IMR-90 (cell line): Measurements from ENCODE around the gene HPSE. TPM values are rescaled to one million over a fixed set of nuclear protein-coding genes. Genes with fewer than 3 reads are reported as not detected.
A peak's percentile ranks its signal among the peaks of the same experiment; 100 is the strongest.
"Not testable (repeated sequence)": the region's sequence is repeated elsewhere in the genome, so short reads cannot be mapped to it uniquely, and the experiment has no call there.

Experiments used
- ATAC-seq: fragments of 200-7000 bp; cut with Tn5 transposase; 2 replicates; pipeline ENCODE4 v1.9.1; 2020; ENCODE audit warnings: low read depth, mild to moderate bottlenecking, moderate library complexity
- BruUV-seq: library from RNA; stranded (reverse); fragments of 400-500 nt; replicated peaks from 2 replicates; lab custom pipeline; 2021; lab: Mats Ljungman, UMichigan
- CTCF ChIA-PET: fragments of 300-600 bp; formaldehyde crosslinking; extraction: SDS; loops from one replicate; lab custom pipeline; 2021; ENCODE audit warnings: antibody characterized with exemption; lab: Yijun Ruan, JAX
- POLR2A ChIA-PET: fragments of 300-600 bp; sonication (Branson Sonifier 250); formaldehyde crosslinking; loops from one replicate; lab custom pipeline; 2022; ENCODE audit warnings: antibody characterized with exemption; ENCODE audit not compliant: unreplicated experiment; lab: Charles Lee
- DNase-seq: peaks from one replicate; pipeline ENCODE4 v3.0.0; 2013
- H2AFZ ChIP-seq: replicated peaks from 2 replicates; pipeline ENCODE3; 2013; ENCODE audit warnings: low read length, mild to moderate bottlenecking; ENCODE audit not compliant: poor library complexity
- H2AK5ac ChIP-seq: 2 replicates; pipeline ENCODE4 v1.6.1; 2013; ENCODE audit warnings: low read depth, low read length, inconsistent platforms
- H2AK9ac ChIP-seq: replicated peaks from 2 replicates; pipeline ENCODE3; 2013; ENCODE audit warnings: mild to moderate bottlenecking, low read depth, low read length, moderate library complexity; ENCODE audit not compliant: poor library complexity
- H2BK120ac ChIP-seq: 2 replicates; pipeline ENCODE4 v1.6.1; 2013; ENCODE audit warnings: low read depth, low read length, inconsistent platforms
- H2BK15ac ChIP-seq: 3 replicates; pipeline ENCODE4 v1.6.1; 2013; ENCODE audit warnings: low read depth, low read length, inconsistent platforms
- H2BK20ac ChIP-seq: 2 replicates; pipeline ENCODE4 v1.6.1; 2013; ENCODE audit warnings: low read depth, mild to moderate bottlenecking, inconsistent platforms, low read length, moderate library complexity
- H2BK5ac ChIP-seq: 2 replicates; pipeline ENCODE4 v1.6.1; 2013; ENCODE audit warnings: mild to moderate bottlenecking, low read depth, low read length, inconsistent platforms; ENCODE audit not compliant: poor library complexity, severe bottlenecking
- H3K14ac ChIP-seq: replicated peaks from 2 replicates; pipeline ENCODE4 v1.6.1; 2013; ENCODE audit warnings: low read depth, low read length, inconsistent platforms
- H3K18ac ChIP-seq: 2 replicates; pipeline ENCODE4 v1.6.1; 2013; ENCODE audit warnings: low read depth, low read length, control low read depth
- H3K23ac ChIP-seq: 2 replicates; pipeline ENCODE4 v1.6.1; 2013; ENCODE audit warnings: low read depth, low read length, inconsistent platforms
- H3K27ac ChIP-seq: 2 replicates; pipeline ENCODE4 v1.5.1; 2013; ENCODE audit warnings: mild to moderate bottlenecking, control low read depth, low read length; ENCODE audit not compliant: insufficient read depth
- H3K27me3 ChIP-seq: 2 replicates; pipeline ENCODE4 v1.6.1; 2013; ENCODE audit warnings: low read length; ENCODE audit not compliant: control insufficient read depth, insufficient read depth
- H3K36me3 ChIP-seq: 2 replicates; pipeline ENCODE4 v1.6.1; 2013; ENCODE audit warnings: low read length, mixed read lengths; ENCODE audit not compliant: control insufficient read depth, insufficient read depth
- H3K4ac ChIP-seq: 2 replicates; pipeline ENCODE4 v1.6.1; 2013; ENCODE audit warnings: low read depth, low read length, inconsistent platforms
- H3K4me1 ChIP-seq: 2 replicates; pipeline ENCODE4 v1.6.1; 2013; ENCODE audit warnings: low read length, mixed read lengths; ENCODE audit not compliant: control insufficient read depth, insufficient read depth
- H3K4me2 ChIP-seq: 2 replicates; pipeline ENCODE4 v1.6.1; 2013; ENCODE audit warnings: low read depth, mild to moderate bottlenecking, control low read depth, low read length, moderate library complexity
- H3K4me3 ChIP-seq: 2 replicates; pipeline ENCODE4 v1.5.1; 2013; ENCODE audit warnings: low read depth, mild to moderate bottlenecking, control low read depth, low read length, moderate library complexity; ENCODE audit not compliant: insufficient read depth
- H3K56ac ChIP-seq: 2 replicates; pipeline ENCODE4 v1.6.1; 2013; ENCODE audit warnings: low read length, inconsistent platforms; ENCODE audit not compliant: insufficient read depth; ENCODE audit errors: extremely low read depth
- H3K79me1 ChIP-seq, 2 experiments: 2 replicates each; pipeline ENCODE4 v1.6.1; 2013; ENCODE audit warnings: low read length in 2 of 2, inconsistent platforms in 1 of 2, low read depth in 1 of 2
- H3K9ac ChIP-seq: 2 replicates; pipeline ENCODE4 v1.6.1; 2013; ENCODE audit warnings: low read depth, low read length, control low read depth
- H3K9me1 ChIP-seq: 2 replicates; pipeline ENCODE4 v1.6.1; 2013; ENCODE audit warnings: low read length, inconsistent platforms; ENCODE audit not compliant: insufficient read depth
- H3K9me3 ChIP-seq: 2 replicates; pipeline ENCODE4 v1.6.1; 2013; ENCODE audit warnings: low read length; ENCODE audit not compliant: control insufficient read depth, insufficient read depth
- H4K20me1 ChIP-seq: 2 replicates; pipeline ENCODE4 v1.6.1; 2013; ENCODE audit warnings: low read length, inconsistent platforms; ENCODE audit not compliant: insufficient read depth
- H4K5ac ChIP-seq: 2 replicates; pipeline ENCODE4 v1.6.1; 2013; ENCODE audit warnings: mild to moderate bottlenecking, low read depth, low read length, control low read depth
- H4K8ac ChIP-seq, 2 experiments: 2 replicates each; pipeline ENCODE4 v1.6.1; 2013; ENCODE audit warnings: low read depth in 2 of 2, low read length in 2 of 2, control low read depth in 1 of 2, inconsistent platforms in 1 of 2
- H4K91ac ChIP-seq: 2 replicates; pipeline ENCODE4 v1.6.1; 2013; ENCODE audit warnings: low read depth, low read length, inconsistent platforms; ENCODE audit not compliant: insufficient read depth
- CEBPB ChIP-seq: IDR thresholded peaks from 2 replicates; pipeline ENCODE4 v1.6.1; 2012; ENCODE audit warnings: low read depth, low read length, improper control_type of control experiment
- WGBS, 2 experiments: methylation state at CpG; one replicate each; pipeline versions ENCODE4 v1.1.5 to v1.1.7; 2013; ENCODE audit warnings: missing lambda C conversion rate in 2 of 2; ENCODE audit not compliant: insufficient read length in 1 of 2; ENCODE audit errors: extremely low coverage in 2 of 2; 5-methylcytosine and 5-hydroxymethylcytosine counted together
- dilution Hi-C: fragments of 300-500 bp; cut with HindIII; formaldehyde crosslinking; loops from one replicate; pipeline ENCODE4 v1.14.3; 2018; ENCODE audit warnings: low sequenced_read_pairs; ENCODE audit not compliant: unreplicated experiment
- in situ Hi-C: fragments of 300-500 bp; cut with MboI; formaldehyde crosslinking; loops from 3 replicates; pipeline ENCODE4 v1.14.3; 2019; ENCODE audit warnings: low sequenced_read_pairs, inconsistent platforms, mixed read lengths
- intact Hi-C: fragments of 100-400 bp; cut with micrococcal nuclease; formaldehyde crosslinking; loops from 2 replicates; pipeline ENCODE4 v1.10.0; 2022
- polyA plus RNA-seq, 3 experiments: library from polyadenylated mRNA; depleted of rRNA; stranded (reverse); fragments of >200 nt; gene quantifications; 2 replicates each; pipeline ENCODE4 v1.2.3, GENCODE V29; 2012; ENCODE audit warnings: low replicate concordance in 1 of 3
- total RNA-seq: library from RNA; depleted of rRNA; stranded (reverse); fragments of >200 nt; gene quantifications from 2 replicates; pipeline ENCODE4 v1.2.3, GENCODE V29; 2012

HPSE gene
- total and polyA plus RNA-seq, 2 of the 4 experiments (the other 2 are of a cell fraction), result under 0.01 to 0.09 TPM

DNA sequence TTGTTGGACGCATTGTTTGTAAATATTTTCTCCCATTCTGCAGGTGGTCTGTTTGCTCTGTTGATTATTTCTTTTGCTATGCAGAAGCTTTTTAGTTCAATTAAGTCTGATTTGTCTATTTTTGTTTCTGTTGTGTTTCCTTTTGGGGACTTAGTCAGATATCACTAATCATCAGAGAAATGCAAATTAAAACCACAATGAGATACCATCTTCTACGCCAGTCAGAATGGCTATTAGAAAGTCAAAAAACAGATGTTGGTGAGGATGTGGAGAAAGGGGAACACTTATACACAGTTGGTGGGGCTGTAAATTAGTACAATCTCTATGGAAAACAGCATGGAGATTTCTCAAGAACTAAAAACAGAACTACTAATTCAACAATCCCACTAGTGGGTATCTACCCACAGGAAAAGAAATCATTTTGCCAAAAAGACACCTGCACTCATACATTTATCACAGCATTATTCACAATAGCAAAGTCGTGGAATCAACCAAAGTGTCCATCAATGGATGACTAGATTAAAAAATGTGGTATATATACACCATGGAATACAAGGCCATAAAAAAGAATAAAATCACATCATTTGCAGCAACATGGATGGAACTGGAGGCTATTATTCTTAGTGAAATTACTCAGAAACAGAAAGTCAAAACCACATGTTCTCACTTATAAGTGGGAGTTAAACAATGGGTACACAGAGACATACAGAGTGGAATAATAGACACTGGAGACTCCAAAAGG is 58.2 kb downstream of the HPSE start:
- H2BK120ac ChIP-seq, result no peak overlapping the region
- H3K36me3 ChIP-seq, result peaks cover 6% of the 10 kb centered on the region; the same call in 1 of the 2 replicates
- no peaks in the 10 kb centered on the region for H4K20me1 ChIP-seq
- in situ Hi-C loops, result no loop called here
- H4K5ac ChIP-seq, result no peak overlapping the region
- no peak overlapping the region for H3K18ac ChIP-seq
- no peak overlapping the region for H3K4me2 ChIP-seq
- H2BK5ac ChIP-seq, result no peak overlapping the region
- H3K4ac ChIP-seq, result no peak overlapping the region
- ATAC-seq, result peak; percentile 53
- H3K9me3 ChIP-seq, result no peaks in the 10 kb centered on the region
- BruUV-seq, result no TSS peak
- ChIA-PET POLR2A (no interaction called here), CTCF (no interaction called here)
- H3K14ac ChIP-seq, result no peak overlapping the region
- no peak overlapping the region for H2AFZ ChIP-seq
- no peaks in the 10 kb centered on the region for H3K27me3 ChIP-seq
- no peaks in the 10 kb centered on the region for H3K4me1 ChIP-seq
- no peak overlapping the region for H4K91ac ChIP-seq
- H3K23ac ChIP-seq, result no peak overlapping the region
- no peak overlapping the region for H3K56ac ChIP-seq
- no peak overlapping the region for H2BK20ac ChIP-seq
- intact Hi-C loops, result no loop called here
- dilution Hi-C loops, result no loop called here
- TF ChIP-seq CEBPB, result no peak
- H4K8ac ChIP-seq, result no peak overlapping the region
- 60% methylated on average over 1 of the region's 3 CpGs; no CpG with 5 or more reads in 1 of the 2 experiments for WGBS, 2 experiments
- H2AK5ac ChIP-seq, result no peak overlapping the region
- H2BK15ac ChIP-seq, result no peak overlapping the region
- peak; percentile 32 for DNase-seq
- no peak overlapping the region for H2AK9ac ChIP-seq
- H3K79me1 ChIP-seq, result peaks cover 0 to 2% of the 10 kb centered on the region in 2 experiments; a peak in 1 of 4 replicates
- H3K9me1 ChIP-seq, result no peaks in the 10 kb centered on the region; the same call in 1 of the 2 replicates
- H3K27ac ChIP-seq, result no peak overlapping the region
- no peak overlapping the region for H3K4me3 ChIP-seq
- H3K9ac ChIP-seq, result no peak overlapping the region

DNA sequence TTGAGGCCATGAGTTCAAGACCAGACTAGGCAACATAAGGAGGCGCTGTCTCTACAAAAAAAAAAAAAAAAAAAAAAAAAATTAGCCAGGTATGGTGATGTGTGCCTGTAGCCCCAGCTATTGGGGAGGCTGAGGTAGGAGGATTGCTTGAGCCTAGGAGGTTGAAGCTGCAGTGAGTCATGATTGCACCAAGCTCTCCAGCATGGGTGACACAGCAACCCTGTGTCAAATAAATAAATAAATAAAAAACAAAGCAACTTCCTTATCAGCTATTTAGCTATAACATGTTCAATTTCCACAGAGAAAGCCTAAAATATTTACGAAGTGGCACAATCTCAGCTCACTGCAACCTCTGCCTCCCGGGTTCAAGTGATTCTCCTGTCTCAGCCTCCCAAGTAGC is 60.7 kb downstream of the HPSE start:
- H3K9ac ChIP-seq, H2BK5ac ChIP-seq, H2BK120ac ChIP-seq, H3K4me2 ChIP-seq, in situ Hi-C loops, H3K23ac ChIP-seq, H4K8ac ChIP-seq, H3K4me1 ChIP-seq, H4K20me1 ChIP-seq, H3K36me3 ChIP-seq, H2BK20ac ChIP-seq, H3K9me1 ChIP-seq, H3K56ac ChIP-seq, H4K91ac ChIP-seq, H2AK9ac ChIP-seq, H2AK5ac ChIP-seq, H3K27me3 ChIP-seq, H3K18ac ChIP-seq, dilution Hi-C loops, H3K14ac ChIP-seq, BruUV-seq, H3K9me3 ChIP-seq, H2BK15ac ChIP-seq, H3K4me3 ChIP-seq, H3K4ac ChIP-seq, H2AFZ ChIP-seq, H3K27ac ChIP-seq, ATAC-seq, H3K79me1 ChIP-seq, intact Hi-C loops, DNase-seq, H4K5ac ChIP-seq: not testable (repeated sequence)
- POLR2A ChIA-PET, result interaction anchor here (0.6 kb wide), 1 partner anchor 11 kb away, joined by 3 read pairs; no protein-coding TSS in a partner anchor
- no CpG with 5 or more reads among the region's 3 CpGs for WGBS, 2 experiments
- CTCF ChIA-PET, result interaction anchor here (1.1 kb wide), 1 partner anchor 198 kb away, joined by 3 read pairs; no protein-coding TSS in a partner anchor
